ENCODE results near the gene UTP3.
A peak's percentile ranks its signal among the peaks of the same experiment; 100 is the strongest.
"Not testable (repeated sequence)": the region's sequence is repeated elsewhere in the genome, so short reads cannot be mapped to it uniquely, and the experiment has no call there.

UTP3 gene

DNA sequence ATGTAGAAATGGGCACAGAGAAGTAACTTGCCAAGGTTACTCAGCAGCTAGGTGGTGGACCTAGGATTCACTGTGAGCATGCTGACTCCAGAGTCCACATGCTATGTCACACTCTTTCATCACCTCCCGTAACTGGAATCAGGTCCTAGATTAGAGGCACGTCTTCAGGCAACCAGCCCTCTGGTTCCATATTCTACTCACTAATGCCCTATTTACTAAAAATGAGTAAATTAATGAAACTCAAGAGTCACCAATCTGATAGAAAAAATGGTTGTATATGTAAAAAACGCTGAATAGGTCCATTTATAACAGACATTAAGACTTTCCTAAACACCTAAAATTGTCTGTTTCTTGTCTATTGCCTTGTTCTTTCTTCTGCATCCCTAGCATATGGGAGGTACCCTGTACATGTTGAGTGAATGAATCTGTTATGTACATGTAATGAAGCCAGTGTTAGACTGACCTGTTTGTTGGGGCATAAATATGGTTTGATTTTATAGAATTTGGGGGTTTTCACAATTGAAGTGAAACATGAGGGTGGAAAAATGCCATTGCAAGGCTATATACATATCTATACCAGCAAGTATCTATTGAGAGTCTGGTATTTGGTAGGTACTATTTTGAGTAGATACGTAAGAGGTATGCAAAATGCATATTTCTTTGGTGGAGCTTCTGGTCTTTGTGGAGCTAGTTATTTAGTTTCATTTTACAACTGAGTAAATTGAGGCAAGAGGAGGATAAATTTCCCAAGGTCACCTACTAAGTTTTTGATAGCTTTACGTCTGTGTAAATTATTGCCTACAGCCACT is 26.0 kb downstream of the UTP3 start:
- Histone ChIP-seq H3K9me3 (ENCODE audit: control insufficient read depth in 1 of 2, low read length in 2 of 2) (no peaks in the 10 kb centered on the region), H3K4me3 (ENCODE audit: low read depth in 1 of 2, low read length in 2 of 2) (no peak overlapping the region), H3K27me3 (ENCODE audit: control insufficient read depth in 1 of 2, insufficient read depth in 2 of 2, low read length in 2 of 2) (no peaks in the 10 kb centered on the region), H3K9ac (ENCODE audit: low read depth in 1 of 2, low read length in 2 of 2) (no peak overlapping the region), H3K4me1 (ENCODE audit: control insufficient read depth in 1 of 2, insufficient read depth in 2 of 2, low read length in 2 of 2) (peaks cover 17 to 21% of the 10 kb centered on the region in 2 donors), H3K27ac (ENCODE audit: low read depth, low read length) (no peak overlapping the region), H3K36me3 (ENCODE audit: control insufficient read depth in 1 of 2, insufficient read depth in 2 of 2, low read length in 2 of 2) (no peaks in the 10 kb centered on the region)

GRCh38 chr4:70715097-70715496 is 26.8 kb downstream of the UTP3 start:
- no peaks in the 10 kb centered on the region for H3K36me3 ChIP-seq (ENCODE audit: control insufficient read depth in 1 of 2, insufficient read depth in 2 of 2, low read length in 2 of 2)
- no peaks in the 10 kb centered on the region for H3K27me3 ChIP-seq (ENCODE audit: control insufficient read depth in 1 of 2, insufficient read depth in 2 of 2, low read length in 2 of 2)
- H3K9me3 ChIP-seq (ENCODE audit: control insufficient read depth in 1 of 2, low read length in 2 of 2) = no peaks in the 10 kb centered on the region
- no peak overlapping the region for H3K9ac ChIP-seq (ENCODE audit: low read depth in 1 of 2, low read length in 2 of 2)
- no peak overlapping the region for H3K4me3 ChIP-seq (ENCODE audit: low read depth in 1 of 2, low read length in 2 of 2)
- H3K4me1 ChIP-seq (ENCODE audit: control insufficient read depth in 1 of 2, insufficient read depth in 2 of 2, low read length in 2 of 2) = peaks cover 17 to 21% of the 10 kb centered on the region in 2 donors
- no peak overlapping the region for H3K27ac ChIP-seq (ENCODE audit: low read depth, low read length)

DNA sequence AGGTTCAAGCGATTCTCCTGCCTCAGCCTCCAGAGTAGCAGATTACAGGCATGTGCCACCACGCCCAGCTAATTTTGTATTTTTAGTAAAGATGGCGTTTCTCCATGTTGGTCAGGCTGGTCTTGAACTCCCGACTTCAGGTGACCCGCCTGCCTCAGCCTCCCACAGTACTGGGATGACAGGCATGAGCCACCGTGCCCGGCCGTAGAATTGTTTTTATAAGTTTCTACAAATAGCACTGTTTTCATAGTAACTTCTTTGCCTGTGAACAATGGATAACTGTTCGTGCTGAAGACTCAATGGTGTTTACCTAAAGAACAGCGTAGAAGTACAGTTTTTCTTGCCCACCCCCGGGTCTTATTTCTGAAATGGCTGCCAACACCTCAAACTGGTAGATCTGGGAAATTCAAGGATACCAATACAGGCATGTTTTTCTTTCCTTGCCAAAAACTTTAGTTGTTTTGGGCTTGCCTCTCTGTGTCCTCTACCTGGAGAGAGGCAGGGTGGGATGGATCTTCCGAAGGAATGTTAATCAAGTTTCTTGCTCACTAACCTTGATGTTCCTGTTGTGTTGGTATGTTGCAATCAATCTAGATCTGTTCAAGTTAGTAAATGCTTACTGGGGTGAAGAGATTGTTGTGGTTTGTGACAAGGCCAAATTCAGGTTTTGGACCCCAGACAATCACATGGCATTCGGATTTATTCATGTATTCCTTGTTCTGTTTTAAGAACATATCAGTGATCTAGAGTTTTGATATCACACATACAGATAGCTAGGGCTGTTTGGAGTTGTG is 30.7 kb downstream of the UTP3 start:
- Histone ChIP-seq H3K27ac (ENCODE audit: low read depth, low read length) (no peak overlapping the region), H3K4me1 (ENCODE audit: control insufficient read depth in 1 of 2, insufficient read depth in 2 of 2, low read length in 2 of 2) (peaks cover 3 to 11% of the 10 kb centered on the region in 2 donors), H3K9me3 (ENCODE audit: control insufficient read depth in 1 of 2, low read length in 2 of 2) (no peaks in the 10 kb centered on the region), H3K36me3 (ENCODE audit: control insufficient read depth in 1 of 2, insufficient read depth in 2 of 2, low read length in 2 of 2) (no peaks in the 10 kb centered on the region), H3K27me3 (ENCODE audit: control insufficient read depth in 1 of 2, insufficient read depth in 2 of 2, low read length in 2 of 2) (no peaks in the 10 kb centered on the region), H3K9ac (ENCODE audit: low read depth in 1 of 2, low read length in 2 of 2) (no peak overlapping the region), H3K4me3 (ENCODE audit: low read depth in 1 of 2, low read length in 2 of 2) (no peak overlapping the region)

DNA sequence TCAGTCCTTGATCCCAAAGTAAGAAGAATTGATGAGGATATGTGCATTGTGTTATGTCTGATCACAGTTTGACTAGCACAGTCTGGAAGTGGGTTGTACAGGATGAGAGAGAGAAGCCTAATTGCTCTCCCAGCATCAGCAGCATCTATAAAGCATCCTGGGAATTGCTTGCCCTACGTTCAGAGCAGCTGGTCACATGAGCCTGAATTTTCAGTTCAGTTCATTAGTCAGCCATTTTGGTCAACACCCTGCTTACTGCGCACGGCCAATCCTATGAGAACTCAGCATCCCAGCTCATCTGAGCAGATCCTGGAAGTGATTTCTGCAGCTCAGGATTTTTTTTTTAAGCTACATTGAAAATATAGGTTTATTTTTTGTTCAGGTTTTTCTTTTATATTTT is 33.4 kb downstream of the UTP3 start, which contains the start of gene RUFY3:
RUFY3 (plus strand) TSS at position 218 of the 400 bp plus-strand sequence. CDS start 610 bp downstream, outside the sequence.
- H3K9ac ChIP-seq (ENCODE audit: low read depth in 1 of 2, low read length in 2 of 2) = peak within 1 kb of the TSS in 1 of 2 donors; percentile 23
- no peaks in the 10 kb centered on the region for H3K4me1 ChIP-seq (ENCODE audit: control insufficient read depth in 1 of 2, insufficient read depth in 2 of 2, low read length in 2 of 2)
- H3K9me3 ChIP-seq (ENCODE audit: control insufficient read depth in 1 of 2, low read length in 2 of 2) = no peaks in the 10 kb centered on the region
- no peaks in the 10 kb centered on the region for H3K36me3 ChIP-seq (ENCODE audit: control insufficient read depth in 1 of 2, insufficient read depth in 2 of 2, low read length in 2 of 2)
- H3K4me3 ChIP-seq (ENCODE audit: low read depth in 1 of 2, low read length in 2 of 2) = peak within 1 kb of the TSS; percentile 56 to 57
- no peak within 1 kb of the TSS for H3K27ac ChIP-seq (ENCODE audit: low read depth, low read length)
- no peaks in the 10 kb centered on the region for H3K27me3 ChIP-seq (ENCODE audit: control insufficient read depth in 1 of 2, insufficient read depth in 2 of 2, low read length in 2 of 2)

DNA sequence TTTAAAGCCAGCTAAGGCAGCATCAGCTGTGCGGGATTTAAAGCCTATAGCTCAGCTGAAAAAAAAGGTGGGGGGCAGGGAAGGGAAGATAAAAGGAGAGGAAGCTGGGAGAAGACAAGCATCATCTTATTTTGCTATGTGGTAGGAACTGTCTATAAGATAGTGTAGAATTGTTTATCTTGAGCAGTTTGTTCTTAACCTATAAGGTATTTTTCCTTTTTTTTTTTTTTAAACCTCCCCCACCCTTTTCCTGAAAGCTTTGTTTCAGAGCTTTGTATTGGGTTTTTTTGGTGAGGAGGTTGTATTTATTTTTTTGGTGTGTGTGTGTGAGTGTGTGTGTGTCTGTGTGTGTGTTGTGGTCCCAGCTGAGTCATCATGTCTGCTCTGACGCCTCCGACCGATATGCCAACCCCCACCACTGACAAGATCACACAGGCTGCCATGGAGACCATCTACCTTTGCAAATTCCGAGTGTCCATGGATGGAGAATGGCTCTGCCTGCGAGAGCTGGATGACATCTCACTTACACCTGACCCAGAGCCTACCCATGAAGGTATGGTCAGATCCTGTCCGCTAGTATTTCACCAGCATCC is 34.0 kb downstream of the UTP3 start:
- H3K27ac ChIP-seq (ENCODE audit: low read depth, low read length) = no peak overlapping the region

DNA sequence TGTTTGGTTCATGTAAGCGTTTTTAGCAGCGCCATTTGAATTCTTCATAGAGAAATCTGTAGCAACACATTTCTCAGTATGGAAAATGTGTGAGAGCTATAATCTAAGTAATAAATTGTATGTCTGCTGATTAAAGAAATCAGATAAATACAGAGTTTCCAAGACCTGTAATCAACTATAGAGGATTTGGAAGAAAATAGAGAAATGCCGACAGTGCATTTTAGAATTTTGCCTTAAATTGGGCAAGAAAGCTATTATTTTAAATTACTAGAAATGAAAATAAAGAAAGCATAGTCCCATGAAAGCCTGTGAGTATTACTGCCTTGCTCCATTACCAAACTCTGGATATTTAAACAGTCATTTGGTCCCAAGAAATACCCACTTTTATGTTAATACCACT is 36.1 kb downstream of the UTP3 start:
- Histone ChIP-seq H3K27ac (ENCODE audit: low read depth, low read length) (no peak overlapping the region), H3K4me3 (ENCODE audit: low read depth in 1 of 2, low read length in 2 of 2) (no peak overlapping the region), H3K4me1 (ENCODE audit: control insufficient read depth in 1 of 2, insufficient read depth in 2 of 2, low read length in 2 of 2) (no peaks in the 10 kb centered on the region), H3K36me3 (ENCODE audit: control insufficient read depth in 1 of 2, insufficient read depth in 2 of 2, low read length in 2 of 2) (no peaks in the 10 kb centered on the region), H3K9me3 (ENCODE audit: control insufficient read depth in 1 of 2, low read length in 2 of 2) (no peaks in the 10 kb centered on the region), H3K9ac (ENCODE audit: low read depth in 1 of 2, low read length in 2 of 2) (no peak overlapping the region), H3K27me3 (ENCODE audit: control insufficient read depth in 1 of 2, insufficient read depth in 2 of 2, low read length in 2 of 2) (no peaks in the 10 kb centered on the region)

More for the DNA sequence above, 34.0 kb downstream of the UTP3 start:
- no peaks in the 10 kb centered on the region for H3K4me1 ChIP-seq (ENCODE audit: control insufficient read depth in 1 of 2, insufficient read depth in 2 of 2, low read length in 2 of 2)
- no peaks in the 10 kb centered on the region for H3K9me3 ChIP-seq (ENCODE audit: control insufficient read depth in 1 of 2, low read length in 2 of 2)
- no peaks in the 10 kb centered on the region for H3K36me3 ChIP-seq (ENCODE audit: control insufficient read depth in 1 of 2, insufficient read depth in 2 of 2, low read length in 2 of 2)
- H3K27me3 ChIP-seq (ENCODE audit: control insufficient read depth in 1 of 2, insufficient read depth in 2 of 2, low read length in 2 of 2) = no peaks in the 10 kb centered on the region
- peak overlapping the region; percentile 56 to 57 for H3K4me3 ChIP-seq (ENCODE audit: low read depth in 1 of 2, low read length in 2 of 2)
- peak overlapping the region in 1 of 2 donors; percentile 23 for H3K9ac ChIP-seq (ENCODE audit: low read depth in 1 of 2, low read length in 2 of 2)

GRCh38 chr4:70725633-70726032 is 37.3 kb downstream of the UTP3 start:
- Histone ChIP-seq H3K27ac (ENCODE audit: low read depth, low read length) (no peak overlapping the region), H3K4me3 (ENCODE audit: low read depth in 1 of 2, low read length in 2 of 2) (no peak overlapping the region), H3K4me1 (ENCODE audit: control insufficient read depth in 1 of 2, insufficient read depth in 2 of 2, low read length in 2 of 2) (no peaks in the 10 kb centered on the region), H3K9ac (ENCODE audit: low read depth in 1 of 2, low read length in 2 of 2) (no peak overlapping the region), H3K9me3 (ENCODE audit: control insufficient read depth in 1 of 2, low read length in 2 of 2) (no peaks in the 10 kb centered on the region), H3K36me3 (ENCODE audit: control insufficient read depth in 1 of 2, insufficient read depth in 2 of 2, low read length in 2 of 2) (no peaks in the 10 kb centered on the region), H3K27me3 (ENCODE audit: control insufficient read depth in 1 of 2, insufficient read depth in 2 of 2, low read length in 2 of 2) (no peaks in the 10 kb centered on the region)

GRCh38 chr4:70726515-70726914 is 38.2 kb downstream of the UTP3 start:
- H3K36me3 ChIP-seq (ENCODE audit: control insufficient read depth in 1 of 2, insufficient read depth in 2 of 2, low read length in 2 of 2); H3K27me3 ChIP-seq (ENCODE audit: control insufficient read depth in 1 of 2, insufficient read depth in 2 of 2, low read length in 2 of 2); H3K9ac ChIP-seq (ENCODE audit: low read depth in 1 of 2, low read length in 2 of 2); H3K27ac ChIP-seq (ENCODE audit: low read depth, low read length); H3K9me3 ChIP-seq (ENCODE audit: control insufficient read depth in 1 of 2, low read length in 2 of 2); H3K4me1 ChIP-seq (ENCODE audit: control insufficient read depth in 1 of 2, insufficient read depth in 2 of 2, low read length in 2 of 2); H3K4me3 ChIP-seq (ENCODE audit: low read depth in 1 of 2, low read length in 2 of 2): not testable (repeated sequence)

- no peaks in the 10 kb centered on the region for H3K27me3 ChIP-seq (ENCODE audit: control insufficient read depth in 1 of 2, insufficient read depth in 2 of 2, low read length in 2 of 2)
- no peaks in the 10 kb centered on the region for H3K4me1 ChIP-seq (ENCODE audit: control insufficient read depth in 1 of 2, insufficient read depth in 2 of 2, low read length in 2 of 2)
- no peak overlapping the region for H3K27ac ChIP-seq (ENCODE audit: low read depth, low read length)
- no peaks in the 10 kb centered on the region for H3K36me3 ChIP-seq (ENCODE audit: control insufficient read depth in 1 of 2, insufficient read depth in 2 of 2, low read length in 2 of 2)
- no peak overlapping the region for H3K4me3 ChIP-seq (ENCODE audit: low read depth in 1 of 2, low read length in 2 of 2)
- H3K9me3 ChIP-seq (ENCODE audit: control insufficient read depth in 1 of 2, low read length in 2 of 2) = no peaks in the 10 kb centered on the region
- H3K9ac ChIP-seq (ENCODE audit: low read depth in 1 of 2, low read length in 2 of 2) = no peak overlapping the region
Measured at GRCh38 chr4:70728091-70728490, 39.8 kb downstream of the UTP3 start.

DNA sequence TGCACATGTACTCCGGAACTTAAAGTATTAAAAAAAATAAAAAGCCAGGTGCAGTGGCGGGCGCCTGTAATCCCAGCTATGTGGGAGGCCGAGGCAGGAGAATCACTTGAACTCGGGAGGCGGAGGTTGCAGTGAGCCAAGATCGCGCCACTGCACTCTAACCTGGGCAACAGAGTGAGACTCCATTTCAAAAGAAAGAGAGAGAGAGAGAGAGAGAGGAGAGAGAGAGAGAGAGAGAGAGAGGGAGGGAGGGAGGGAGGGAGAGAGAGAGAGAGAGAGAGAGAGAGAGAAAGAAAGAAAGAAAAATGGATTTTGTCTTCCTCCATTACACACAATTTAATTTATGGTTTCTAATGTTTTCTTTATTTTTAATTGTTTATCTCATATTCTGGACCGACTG is 44.5 kb downstream of the UTP3 start:
- not testable (repeated sequence) for H3K9me3 ChIP-seq (ENCODE audit: control insufficient read depth in 1 of 2, low read length in 2 of 2)

More for the DNA sequence above, 44.5 kb downstream of the UTP3 start:
- not testable (repeated sequence) for H3K27me3 ChIP-seq (ENCODE audit: control insufficient read depth in 1 of 2, insufficient read depth in 2 of 2, low read length in 2 of 2); H3K4me3 ChIP-seq (ENCODE audit: low read depth in 1 of 2, low read length in 2 of 2); H3K9ac ChIP-seq (ENCODE audit: low read depth in 1 of 2, low read length in 2 of 2); H3K27ac ChIP-seq (ENCODE audit: low read depth, low read length); H3K36me3 ChIP-seq (ENCODE audit: control insufficient read depth in 1 of 2, insufficient read depth in 2 of 2, low read length in 2 of 2)
- peaks cover 14 to 18% of the 10 kb centered on the region in 2 donors for H3K4me1 ChIP-seq (ENCODE audit: control insufficient read depth in 1 of 2, insufficient read depth in 2 of 2, low read length in 2 of 2)

All from duodenal mucosa (tissue), 2 donors.